ENCODE results near the gene PHACTR1.

- TF ChIP-seq, protein P1, sequence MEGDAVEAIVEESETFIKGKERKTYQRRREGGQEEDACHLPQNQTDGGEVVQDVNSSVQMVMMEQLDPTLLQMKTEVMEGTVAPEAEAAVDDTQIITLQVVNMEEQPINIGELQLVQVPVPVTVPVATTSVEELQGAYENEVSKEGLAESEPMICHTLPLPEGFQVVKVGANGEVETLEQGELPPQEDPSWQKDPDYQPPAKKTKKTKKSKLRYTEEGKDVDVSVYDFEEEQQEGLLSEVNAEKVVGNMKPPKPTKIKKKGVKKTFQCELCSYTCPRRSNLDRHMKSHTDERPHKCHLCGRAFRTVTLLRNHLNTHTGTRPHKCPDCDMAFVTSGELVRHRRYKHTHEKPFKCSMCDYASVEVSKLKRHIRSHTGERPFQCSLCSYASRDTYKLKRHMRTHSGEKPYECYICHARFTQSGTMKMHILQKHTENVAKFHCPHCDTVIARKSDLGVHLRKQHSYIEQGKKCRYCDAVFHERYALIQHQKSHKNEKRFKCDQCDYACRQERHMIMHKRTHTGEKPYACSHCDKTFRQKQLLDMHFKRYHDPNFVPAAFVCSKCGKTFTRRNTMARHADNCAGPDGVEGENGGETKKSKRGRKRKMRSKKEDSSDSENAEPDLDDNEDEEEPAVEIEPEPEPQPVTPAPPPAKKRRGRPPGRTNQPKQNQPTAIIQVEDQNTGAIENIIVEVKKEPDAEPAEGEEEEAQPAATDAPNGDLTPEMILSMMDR (IDR thresholded peaks at IDR 0.05; ENCODE audit: low read depth, low read length), result no peak
- TF ChIP-seq EZH2phosphoT487 (IDR thresholded peaks at IDR 0.05; ENCODE audit: low read depth), result no peak
These were observed 288.0 kb downstream of the PHACTR1 start for GRCh38 chr6:13004601-13005000.

Measured in OCI-LY3 (cell line).